Keratinocyte (primary cell): Measurements from ENCODE around the gene APOB. TPM values are rescaled to one million over a fixed set of nuclear protein-coding genes. Genes with fewer than 3 reads are reported as not detected.

Source experiments
- DNase-seq: peaks from one replicate; pipeline ENCODE4 v3.0.0-alpha.2; 2011; ENCODE audit warnings: low read depth, missing footprints, low spot score
- FAIRE-seq: peaks from 2 replicates; lab custom pipeline; 2011; peaks lifted over from hg19 to GRCh38; lab: Jason Lieb, UNC
- H2AFZ ChIP-seq: 2 replicates; pipeline ENCODE4 v1.6.0; 2012; ENCODE audit warnings: low read length, control low read depth, inconsistent platforms; ENCODE audit not compliant: control insufficient read depth
- H3K27ac ChIP-seq: 2 replicates; pipeline ENCODE4 v1.5.1; 2011; ENCODE audit warnings: low read length; ENCODE audit not compliant: control insufficient read depth, insufficient read depth
- H3K27me3 ChIP-seq: 3 replicates; pipeline ENCODE4 v1.6.0; 2011; ENCODE audit warnings: low read length; ENCODE audit not compliant: control insufficient read depth, insufficient read depth; ENCODE audit errors: extremely low read depth
- H3K36me3 ChIP-seq, 2 experiments: 2 replicates in 1 of 2; 3 replicates in 1 of 2; pipeline ENCODE4 v1.5.1; 2011; ENCODE audit warnings: low read length in 2 of 2, mild to moderate bottlenecking in 1 of 2; ENCODE audit not compliant: control insufficient read depth in 2 of 2, insufficient read depth in 2 of 2; ENCODE audit errors: extremely low read depth in 1 of 2
- H3K4me1 ChIP-seq: 3 replicates; pipeline ENCODE4 v1.5.1; 2011; ENCODE audit warnings: low read length; ENCODE audit not compliant: control insufficient read depth, insufficient read depth; ENCODE audit errors: extremely low read depth
- H3K4me2 ChIP-seq: 3 replicates; pipeline ENCODE4 v1.6.0; 2011; ENCODE audit warnings: low read depth, low read length; ENCODE audit not compliant: control insufficient read depth, insufficient read depth; ENCODE audit errors: extremely low read depth
- H3K4me3 ChIP-seq, 3 experiments: fragments of 200-600 bp in 1 of 3; sonication (generic) in 1 of 3; 2 replicates in 2 of 3; 3 replicates in 1 of 3; pipeline ENCODE4 v1.5.1; 2011 to 2016; ENCODE audit warnings: low read length in 3 of 3, mild to moderate bottlenecking in 3 of 3, control low read depth in 2 of 3, inconsistent platforms in 1 of 3, low read depth in 1 of 3, mixed read lengths in 1 of 3, mixed run types in 1 of 3, moderate library complexity in 1 of 3; ENCODE audit not compliant: control insufficient read depth in 2 of 3, insufficient read depth in 2 of 3; ENCODE audit errors: extremely low read depth in 1 of 3
- H3K79me2 ChIP-seq: 2 replicates; pipeline ENCODE4 v1.6.0; 2012; ENCODE audit warnings: low read length; ENCODE audit not compliant: control insufficient read depth, insufficient read depth
- H3K9ac ChIP-seq: 3 replicates; pipeline ENCODE4 v1.6.0; 2011; ENCODE audit warnings: low read length; ENCODE audit not compliant: control insufficient read depth, insufficient read depth; ENCODE audit errors: extremely low read depth
- H3K9me1 ChIP-seq: 3 replicates; pipeline ENCODE4 v1.6.0; 2011; ENCODE audit warnings: low read length; ENCODE audit not compliant: control insufficient read depth, insufficient read depth; ENCODE audit errors: extremely low read depth
- H3K9me3 ChIP-seq: 2 replicates; pipeline ENCODE4 v1.5.1; 2012; ENCODE audit warnings: low read depth, low read length; ENCODE audit not compliant: control insufficient read depth
- H4K20me1 ChIP-seq: 3 replicates; pipeline ENCODE4 v1.6.0; 2011; ENCODE audit warnings: low read length; ENCODE audit not compliant: control insufficient read depth, insufficient read depth; ENCODE audit errors: extremely low read depth
- CTCF ChIP-seq, 3 experiments: IDR thresholded peaks in 1 of 3; conservative IDR thresholded peaks in 1 of 3; optimal IDR thresholded peaks in 1 of 3; 2 replicates in 2 of 3; 3 replicates in 1 of 3; pipeline versions ENCODE3 to v1.5.1; 2011; ENCODE audit warnings: low read length in 3 of 3, mild to moderate bottlenecking in 3 of 3, moderate library complexity in 2 of 3, control low read depth in 1 of 3, inconsistent platforms in 1 of 3; ENCODE audit not compliant: insufficient read depth in 2 of 3; ENCODE audit errors: extremely low read depth in 1 of 3
- EZH2 ChIP-seq: IDR thresholded peaks from one replicate; pipeline ENCODE4 v1.6.1; 2012; ENCODE audit warnings: inconsistent platforms, mild to moderate bottlenecking, low read length, moderate library complexity
- dilution Hi-C: fragments of 300-500 bp; cut with MboI; formaldehyde crosslinking; loops from one replicate; pipeline ENCODE4 v1.7.0; 2020; ENCODE audit warnings: low sequenced_read_pairs; ENCODE audit not compliant: extremely low pct_ligation_motif_present
- polyA plus RNA-seq, 5 experiments: library from polyadenylated mRNA; depleted of rRNA in 3 of 5; stranded (reverse) in 3 of 5; stranded (forward) in 1 of 5; unstranded in 1 of 5; fragments of >200 nt; gene quantifications; 1 replicate in 1 of 5; 2 replicates in 3 of 5; 3 replicates in 1 of 5; pipeline versions ENCODE4 v1.2.1 to v1.2.3, GENCODE V29; 2011 to 2012; ENCODE audit warnings: missing spikeins in 2 of 5, low read depth in 1 of 5, low replicate concordance in 1 of 5

Gene APOB
- polyA plus RNA-seq, 1 donor (not counting 4 experiments of a cell fraction or from before 2014, with no cell fraction given): 0.01 TPM

GRCh38 chr2:20994130-20994529, 49.7 kb downstream of the APOB start:
- DNase-seq: no peak
- Histone ChIP-seq H3K9me3 (no peaks in the 10 kb centered on the region), H3K36me3 (no peaks in the 10 kb centered on the region), H3K4me3 (no peak overlapping the region), H3K4me1 (peaks cover 7% of the 10 kb centered on the region), H3K9me1 (no peaks in the 10 kb centered on the region), H4K20me1 (no peaks in the 10 kb centered on the region), H3K4me2 (no peak overlapping the region), H3K79me2 (no peaks in the 10 kb centered on the region), H3K27me3 (no peaks in the 10 kb centered on the region), H3K9ac (no peak overlapping the region), H2AFZ (no peak overlapping the region), H3K27ac (no peak overlapping the region)
- dilution Hi-C loops: no loop called here
- no peak for FAIRE-seq
- TF ChIP-seq EZH2 (no peak), CTCF (optimal IDR thresholded peaks at IDR 0.05 in 1 of 3, IDR thresholded peaks at IDR 0.05 in 1 of 3, conservative IDR thresholded peaks at IDR 0.05 in 1 of 3; ENCODE audit: extremely low read depth in 1 of 3, insufficient read depth in 2 of 3, low read length in 3 of 3) (no peak)

GRCh38 chr2:20992201-20992711, 51.6 kb downstream of the APOB start:
- Histone ChIP-seq H3K4me2 (no peak overlapping the region), H4K20me1 (no peaks in the 10 kb centered on the region), H3K27me3 (no peaks in the 10 kb centered on the region), H3K9me3 (no peaks in the 10 kb centered on the region), H3K4me1 (peaks cover 7% of the 10 kb centered on the region), H3K4me3 (no peak overlapping the region), H3K36me3 (no peaks in the 10 kb centered on the region), H3K9ac (no peak overlapping the region), H3K79me2 (no peaks in the 10 kb centered on the region), H3K27ac (no peak overlapping the region), H2AFZ (no peak overlapping the region), H3K9me1 (no peaks in the 10 kb centered on the region)
- dilution Hi-C loops: no loop called here
- FAIRE-seq (peak; percentile 53), DNase-seq (peak; percentile 19)
- TF ChIP-seq EZH2 (no peak), CTCF (optimal IDR thresholded peaks at IDR 0.05 in 1 of 3, IDR thresholded peaks at IDR 0.05 in 1 of 3, conservative IDR thresholded peaks at IDR 0.05 in 1 of 3; ENCODE audit: extremely low read depth in 1 of 3, insufficient read depth in 2 of 3, low read length in 3 of 3) (no peak)
